Naive thymus-derived CD4-positive, alpha-beta T cell (primary cell): ENCODE measurements around the gene RSF1. TPM values are rescaled to one million over a fixed set of nuclear protein-coding genes. Genes with fewer than 3 reads are reported as not detected.
"Not testable (repeated sequence)": the region's sequence is repeated elsewhere in the genome, so short reads cannot be mapped to it uniquely, and the experiment has no call there.

Experiments
- ATAC-seq: fragments of 150-1000 bp; cut with Tn5 transposase; 2 replicates; pipeline ENCODE4 v1.10.0; 2021; ENCODE audit warnings: mild to moderate bottlenecking, moderate library complexity
- CTCF ChIA-PET: fragments of 350-600 bp; sonication (Branson Sonifier 250); formaldehyde crosslinking; loops from one replicate; lab custom pipeline; 2021; ENCODE audit warnings: antibody characterized with exemption; lab: Charles Lee
- POLR2A ChIA-PET: fragments of 350-600 bp; sonication (Branson Sonifier 250); formaldehyde crosslinking; loops from one replicate; lab custom pipeline; 2021; ENCODE audit warnings: antibody characterized with exemption, inconsistent platforms; lab: Charles Lee
- DNase-seq, 9 donors: peaks; one replicate each; pipeline versions ENCODE4 v3.0.0 to v3.0.0-alpha.2; 2020 to 2022; ENCODE audit warnings: mixed read lengths in 1 of 9
- H3K27ac ChIP-seq: one replicate; pipeline ENCODE4 v1.7.0; 2013; ENCODE audit warnings: mild to moderate bottlenecking, low read depth, low read length, moderate library complexity
- H3K27me3 ChIP-seq, 2 donors: one replicate each; pipeline ENCODE4 v1.7.0; 2013; ENCODE audit warnings: low read length in 2 of 2, mild to moderate bottlenecking in 2 of 2, moderate library complexity in 2 of 2; ENCODE audit not compliant: control insufficient read depth in 2 of 2, insufficient read depth in 2 of 2
- H3K36me3 ChIP-seq, 3 experiments: 1 replicate in 2 of 3; 2 replicates in 1 of 3; pipeline ENCODE4 v1.7.0; 2013; ENCODE audit warnings: low read length in 3 of 3, mild to moderate bottlenecking in 3 of 3, moderate library complexity in 1 of 3; ENCODE audit not compliant: insufficient read depth in 3 of 3, control insufficient read depth in 2 of 3
- H3K4me1 ChIP-seq, 2 donors: one replicate each; pipeline ENCODE4 v1.7.0; 2013; ENCODE audit warnings: low read length in 2 of 2, mild to moderate bottlenecking in 2 of 2, moderate library complexity in 1 of 2; ENCODE audit not compliant: control insufficient read depth in 2 of 2, insufficient read depth in 2 of 2
- H3K4me3 ChIP-seq: 2 replicates; pipeline ENCODE4 v1.7.0; 2013; ENCODE audit warnings: mild to moderate bottlenecking, low read length
- H3K9me3 ChIP-seq, 3 experiments: 1 replicate in 2 of 3; 2 replicates in 1 of 3; pipeline ENCODE4 v1.7.0; 2013; ENCODE audit warnings: low read length in 3 of 3; ENCODE audit not compliant: control insufficient read depth in 2 of 3
- H3K27ac Mint-ChIP-seq, 9 donors: one replicate each; pipeline ENCODE4 v1.8.0; 2020 to 2022; ENCODE audit warnings: mixed read lengths in 9 of 9, mild to moderate bottlenecking in 8 of 9, moderate library complexity in 5 of 9, inconsistent platforms in 2 of 9
- H3K27me3 Mint-ChIP-seq, 5 donors: one replicate each; pipeline ENCODE4 v1.8.0; 2021 to 2022; ENCODE audit warnings: mixed read lengths in 5 of 5, mild to moderate bottlenecking in 1 of 5
- H3K36me3 Mint-ChIP-seq, 5 donors: one replicate each; pipeline ENCODE4 v1.8.0; 2020 to 2022; ENCODE audit warnings: mixed read lengths in 5 of 5, mild to moderate bottlenecking in 3 of 5, inconsistent platforms in 1 of 5
- H3K4me1 Mint-ChIP-seq, 7 donors: one replicate each; pipeline ENCODE4 v1.8.0; 2020 to 2022; ENCODE audit warnings: mixed read lengths in 7 of 7, mild to moderate bottlenecking in 3 of 7, inconsistent platforms in 1 of 7
- H3K4me3 Mint-ChIP-seq, 10 donors: one replicate each; pipeline ENCODE4 v1.8.0; 2020 to 2022; ENCODE audit warnings: mild to moderate bottlenecking in 10 of 10, mixed read lengths in 10 of 10, moderate library complexity in 6 of 10, inconsistent platforms in 2 of 10
- H3K9me3 Mint-ChIP-seq, 11 donors: one replicate each; pipeline ENCODE4 v1.8.0; 2020 to 2022; ENCODE audit warnings: mixed read lengths in 11 of 11, mild to moderate bottlenecking in 4 of 11, inconsistent platforms in 1 of 11, moderate library complexity in 1 of 11
- intact Hi-C, 2 donors: fragments of 100-400 bp; cut with micrococcal nuclease; formaldehyde crosslinking; loops; one replicate each; pipeline ENCODE4 v1.15.1; 2023
- polyA plus RNA-seq, 2 donors: library from polyadenylated mRNA; unstranded; fragments of 300-500 nt; fragmentation: Illumina TruSeq; gene quantifications; one replicate each; pipeline ENCODE4 v1.2.3, GENCODE V29; 2021
- total RNA-seq, 6 experiments: library from RNA in 5 of 6; stranded (reverse) in 5 of 6; gene quantifications; 1 replicate in 5 of 6; 2 replicates in 1 of 6; pipeline ENCODE4 v1.2.3 and lab custom pipeline; 2021 to 2026

Gene RSF1
- total and polyA plus RNA-seq, 7 experiments from 2014 or later = 33.3 to 113 (median 83.5) TPM

DNA sequence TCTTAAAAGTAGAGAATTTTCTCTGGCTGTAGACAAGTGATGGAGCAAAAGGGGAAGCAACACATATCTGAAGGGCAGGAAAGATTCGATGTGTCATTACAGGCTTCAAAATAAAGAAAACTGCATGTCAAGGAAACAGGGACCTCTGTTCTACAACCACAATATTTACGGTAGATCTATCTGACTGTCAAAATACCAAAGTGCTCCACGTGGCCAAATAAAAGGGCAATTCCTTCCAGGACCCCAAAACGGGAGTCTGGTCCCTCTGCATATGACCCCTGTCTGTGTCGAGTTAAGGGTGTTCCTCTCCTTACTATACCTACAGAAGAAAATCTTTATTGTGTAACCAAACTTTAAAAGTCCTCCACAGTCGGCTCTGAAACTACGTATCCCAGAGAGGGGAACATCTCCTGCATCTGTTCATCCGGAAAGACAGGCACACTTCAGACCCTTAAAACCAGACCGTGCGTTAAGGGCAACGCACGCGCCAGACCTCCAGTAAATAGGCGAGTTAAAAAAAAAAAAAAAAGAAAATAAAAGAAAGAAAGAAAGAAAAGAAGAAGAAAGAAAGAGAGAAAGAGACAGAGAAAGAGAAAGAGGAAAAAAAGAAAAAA, 183.7 kb downstream of the RSF1 start:
- ChIA-PET POLR2A (interaction anchor here (0.7 to 1.6 kb wide), 2 partner anchors 13 to 765 kb away, joined by 3 read pairs; no protein-coding TSS in a partner anchor), CTCF (no interaction called here)
- H3K4me1 ChIP-seq = peaks cover 7 to 19% of the 10 kb centered on the region in 2 donors
- H3K27me3 ChIP-seq = no peaks in the 10 kb centered on the region
- peak overlapping the region; percentile 63 to 96 (median 85) for H3K27ac Mint-ChIP-seq
- peak overlapping the region; percentile 77 for H3K4me3 ChIP-seq
- H3K36me3 ChIP-seq = peaks cover 0 to 8% (median 3%) of the 10 kb centered on the region in 3 experiments
- H3K9me3 Mint-ChIP-seq = peaks cover 0 to 11% (median 3%) of the 10 kb centered on the region in 11 donors
- no peak for ATAC-seq
- H3K4me3 Mint-ChIP-seq = peak overlapping the region; percentile 91 to 97 (median 96)
- H3K27me3 Mint-ChIP-seq = no peaks in the 10 kb centered on the region
- peaks cover 4 to 21% (median 9%) of the 10 kb centered on the region in 5 donors for H3K36me3 Mint-ChIP-seq
- intact Hi-C loops = loop anchor here (1.0 to 5.0 kb wide), 9 partner anchors 14 to 1820 kb away; partner anchors contain the start of genes INTS4 (in 2 of the 2), RSF1 (in 2 of the 2), ALG8 (in 1 of the 2) and KCTD21 (in 1 of the 2)
- H3K27ac ChIP-seq = peak overlapping the region; percentile 87
- peaks cover 34 to 54% (median 47%) of the 10 kb centered on the region in 7 donors for H3K4me1 Mint-ChIP-seq
- H3K9me3 ChIP-seq = no peaks in the 10 kb centered on the region
- no peak for DNase-seq

DNA sequence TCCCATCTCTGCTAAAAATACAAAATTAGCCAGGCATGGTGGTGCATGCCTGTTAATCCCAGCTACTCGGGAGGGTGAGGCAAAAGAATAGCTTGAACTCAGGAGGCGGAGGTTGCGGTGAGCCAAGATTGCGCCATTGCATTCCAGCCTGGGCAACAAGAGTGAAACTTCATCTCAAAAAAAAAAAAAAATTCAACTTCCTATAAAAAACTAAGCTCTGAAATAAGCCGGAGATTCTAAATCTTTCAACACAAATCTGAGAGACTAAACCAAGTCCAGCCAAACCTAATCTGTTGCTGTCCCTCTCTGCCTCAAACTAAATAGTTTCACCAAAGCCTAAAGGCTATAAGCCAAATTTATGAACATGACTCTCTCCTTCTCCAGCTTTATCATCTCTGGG, 186.6 kb downstream of the RSF1 start:
- H3K9me3 ChIP-seq, H3K27me3 ChIP-seq, H3K27me3 Mint-ChIP-seq, H3K4me3 ChIP-seq, ATAC-seq, H3K27ac ChIP-seq, intact Hi-C loops, CTCF ChIA-PET, H3K9me3 Mint-ChIP-seq, DNase-seq: not testable (repeated sequence)
- Mint-ChIP-seq H3K27ac (peak overlapping the region in 3 of 9 donors; percentile 25 to 70 (median 39)), H3K4me3 (peak overlapping the region in 5 of 10 donors; percentile 6 to 97 (median 61)), H3K4me1 (peaks cover 43 to 68% (median 61%) of the 10 kb centered on the region in 7 donors), H3K36me3 (peaks cover 0 to 22% (median 13%) of the 10 kb centered on the region in 5 donors)
- Histone ChIP-seq H3K36me3 (peaks cover 0 to 16% (median 3%) of the 10 kb centered on the region in 3 experiments), H3K4me1 (peaks cover 7 to 19% of the 10 kb centered on the region in 2 donors)
- POLR2A ChIA-PET = interaction anchor here (0.7 to 1.3 kb wide), 2 partner anchors 14 to 359 kb away, joined by 3 to 9 read pairs; no protein-coding TSS in a partner anchor

DNA sequence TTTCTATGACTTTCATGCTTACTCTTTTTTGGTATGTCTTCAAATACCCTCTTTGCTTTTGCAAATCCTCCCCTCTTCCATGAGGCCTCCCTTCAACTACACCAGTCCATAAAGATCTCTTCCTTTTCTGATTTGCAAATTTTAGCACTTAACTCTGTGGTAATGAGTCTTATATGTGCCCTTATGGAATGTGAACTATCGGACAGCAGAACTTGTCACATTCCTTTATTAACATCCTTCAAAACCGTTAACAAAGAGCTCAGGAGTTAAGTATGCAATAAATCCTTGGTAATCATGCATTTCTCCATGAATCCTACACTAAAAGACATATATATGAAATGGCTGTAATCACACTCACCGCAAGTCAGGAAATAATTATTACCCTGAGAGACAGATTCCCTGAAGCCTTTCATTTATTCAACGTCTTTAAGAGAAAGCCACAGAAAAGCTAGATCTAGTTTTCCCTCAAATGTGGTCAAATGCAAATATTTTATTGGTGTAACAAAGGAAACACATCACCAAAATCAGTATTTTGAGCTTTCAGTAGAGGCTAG, 190.3 kb downstream of the RSF1 start:
- Mint-ChIP-seq H3K9me3 (no peaks in the 10 kb centered on the region), H3K36me3 (peaks cover 0 to 20% (median 8%) of the 10 kb centered on the region in 5 donors), H3K27me3 (no peaks in the 10 kb centered on the region), H3K4me1 (peaks cover 21 to 41% (median 35%) of the 10 kb centered on the region in 7 donors), H3K4me3 (peak overlapping the region in 2 of 10 donors; percentile 2 to 36), H3K27ac (peak overlapping the region in 3 of 9 donors; percentile 27 to 47 (median 35))
- Histone ChIP-seq H3K9me3 (no peaks in the 10 kb centered on the region), H3K36me3 (peaks cover 0 to 32% (median 3%) of the 10 kb centered on the region in 3 experiments), H3K27me3 (no peaks in the 10 kb centered on the region), H3K4me3 (no peak overlapping the region), H3K4me1 (peaks cover 0 to 5% of the 10 kb centered on the region in 2 donors), H3K27ac (no peak overlapping the region)
- CTCF ChIA-PET = interaction anchor here (0.6 to 1.2 kb wide), 3 partner anchors 12 to 91 kb away, joined by 3 to 5 read pairs (median 3); no protein-coding TSS in a partner anchor
- DNase-seq (no peak), ATAC-seq (no peak)
- intact Hi-C loops = no loop called here
- POLR2A ChIA-PET = interaction anchor here (0.6 kb wide), 1 partner anchor 46 kb away, joined by 3 read pairs; no protein-coding TSS in a partner anchor

DNA sequence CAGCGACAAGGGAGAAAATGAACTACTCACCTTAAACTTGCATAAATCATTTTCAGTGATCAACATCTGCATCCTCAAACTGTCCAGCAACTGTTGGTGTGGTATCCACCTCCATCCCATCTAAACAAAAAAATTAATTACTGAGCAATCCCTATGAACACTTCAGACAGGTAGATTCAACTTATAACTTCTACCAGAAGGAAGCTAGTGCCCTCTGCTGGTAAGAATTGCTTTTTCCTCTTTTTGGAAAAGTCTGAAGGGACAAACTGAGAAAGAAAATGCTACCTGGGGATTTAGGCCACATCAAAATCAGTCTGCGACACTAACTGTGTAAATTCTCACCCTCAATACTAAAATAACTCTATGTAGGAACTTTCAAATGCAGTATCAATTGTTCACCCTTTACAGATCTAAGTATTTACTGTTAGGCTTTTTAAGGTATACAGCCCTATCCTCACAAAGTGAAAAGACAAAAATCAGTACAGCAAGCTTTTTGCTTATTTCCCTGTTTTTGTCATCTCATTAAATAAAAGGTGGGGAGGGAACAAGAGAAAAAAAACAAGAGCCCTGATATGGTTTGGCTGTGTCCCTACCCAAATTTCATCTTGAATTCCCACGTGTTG, 200.8 kb downstream of the RSF1 start:
- ChIA-PET CTCF (interaction anchor here (1.0 to 3.0 kb wide), 6 partner anchors 9 to 493 kb away, joined by 3 to 11 read pairs (median 4); no protein-coding TSS in a partner anchor), POLR2A (interaction anchor here (1.3 kb wide), 1 partner anchor 14 kb away, joined by 3 read pairs; no protein-coding TSS in a partner anchor)
- Histone ChIP-seq H3K36me3 (peaks cover 13 to 60% (median 23%) of the 10 kb centered on the region in 3 experiments), H3K4me1 (no peaks in the 10 kb centered on the region), H3K27me3 (no peaks in the 10 kb centered on the region), H3K9me3 (no peaks in the 10 kb centered on the region), H3K27ac (no peak overlapping the region), H3K4me3 (no peak overlapping the region)
- Mint-ChIP-seq H3K27ac (peak overlapping the region in 1 of 9 donors; percentile 75), H3K4me1 (peaks cover 0 to 2% (median 0%) of the 10 kb centered on the region in 7 donors), H3K9me3 (no peaks in the 10 kb centered on the region), H3K27me3 (no peaks in the 10 kb centered on the region), H3K36me3 (peaks cover 0 to 59% (median 31%) of the 10 kb centered on the region in 5 donors), H3K4me3 (no peak overlapping the region)
- DNase-seq (peak in 7 of 9 donors; percentile 18 to 51 (median 41)), ATAC-seq (peak; percentile 57)
- intact Hi-C loops = loop anchor here (1.0 to 5.0 kb wide), 4 partner anchors 147 to 573 kb away; partner anchors contain the start of genes MYO7A (in 1 of the 2) and PAK1 (in 1 of the 2)

DNA sequence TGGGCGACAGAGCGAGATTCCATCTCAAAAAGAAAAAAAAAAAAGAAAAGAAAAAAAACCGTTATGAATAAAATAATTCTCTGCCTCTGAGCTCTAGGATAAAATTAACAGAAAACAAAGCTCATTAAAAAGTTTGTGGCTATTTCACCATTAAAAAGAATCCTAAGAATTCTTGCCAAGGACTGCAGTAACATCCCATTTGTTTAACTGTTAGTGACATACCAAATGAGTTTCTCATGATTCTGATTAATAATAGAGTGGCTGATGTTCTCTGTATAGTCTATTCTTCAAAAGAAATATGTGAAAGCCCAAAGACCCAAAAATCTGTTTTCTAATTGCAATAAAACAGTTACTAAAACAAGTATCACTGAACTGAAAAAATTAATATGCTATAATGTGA, 202.6 kb downstream of the RSF1 start:
- H3K27me3 ChIP-seq = no peaks in the 10 kb centered on the region
- H3K36me3 ChIP-seq = peaks cover 9 to 44% (median 19%) of the 10 kb centered on the region in 3 experiments
- intact Hi-C loops = loop anchor here (2.0 to 5.0 kb wide), 3 partner anchors 146 to 571 kb away; partner anchors contain the start of genes MYO7A (in 1 of the 2) and PAK1 (in 1 of the 2)
- H3K4me3 ChIP-seq = no peak overlapping the region
- DNase-seq (no peak), ATAC-seq (no peak)
- Mint-ChIP-seq H3K27ac (no peak overlapping the region), H3K27me3 (no peaks in the 10 kb centered on the region), H3K9me3 (no peaks in the 10 kb centered on the region), H3K4me1 (peaks cover 0 to 2% (median 0%) of the 10 kb centered on the region in 7 donors), H3K36me3 (peaks cover 0 to 56% (median 33%) of the 10 kb centered on the region in 5 donors), H3K4me3 (no peak overlapping the region)
- ChIA-PET POLR2A (no interaction called here), CTCF (interaction anchor here (0.6 to 3.0 kb wide), 3 partner anchors 12 to 491 kb away, joined by 3 to 11 read pairs (median 5); no protein-coding TSS in a partner anchor)
- H3K4me1 ChIP-seq = no peaks in the 10 kb centered on the region
- no peak overlapping the region for H3K27ac ChIP-seq
- H3K9me3 ChIP-seq = no peaks in the 10 kb centered on the region

GRCh38 chr11:77611921-77612320, 208.6 kb downstream of the RSF1 start:
- Mint-ChIP-seq H3K4me1 (no peaks in the 10 kb centered on the region), H3K9me3 (no peaks in the 10 kb centered on the region), H3K4me3 (no peak overlapping the region), H3K27ac (peak overlapping the region in 3 of 9 donors; percentile 3 to 11 (median 6)), H3K27me3 (no peaks in the 10 kb centered on the region), H3K36me3 (peaks cover 7 to 38% (median 30%) of the 10 kb centered on the region in 5 donors)
- Histone ChIP-seq H3K36me3 (peaks cover 0 to 54% (median 15%) of the 10 kb centered on the region in 3 experiments), H3K9me3 (no peaks in the 10 kb centered on the region), H3K27ac (no peak overlapping the region), H3K27me3 (no peaks in the 10 kb centered on the region), H3K4me3 (no peak overlapping the region), H3K4me1 (no peaks in the 10 kb centered on the region)
- ChIA-PET CTCF (no interaction called here), POLR2A (no interaction called here)
- ATAC-seq (no peak), DNase-seq (no peak)
- intact Hi-C loops = no loop called here
